Astrocyte (in vitro differentiated cells and primary cell): ENCODE data around the gene STARD13.

Experiments
- EZH2 ChIP-seq: IDR thresholded peaks from 2 replicates; pipeline ENCODE4 v1.6.1; 2012; ENCODE audit warnings: mild to moderate bottlenecking, low read length, inconsistent platforms; ENCODE audit not compliant: insufficient read depth
- TF ChIP-seq, protein P1 (sequence below): IDR thresholded peaks from 2 replicates; pipeline ENCODE4 v1.5.1; 2011; ENCODE audit warnings: low read depth, mild to moderate bottlenecking, inconsistent platforms, low read length, moderate library complexity; ENCODE audit not compliant: insufficient read depth

DNA sequence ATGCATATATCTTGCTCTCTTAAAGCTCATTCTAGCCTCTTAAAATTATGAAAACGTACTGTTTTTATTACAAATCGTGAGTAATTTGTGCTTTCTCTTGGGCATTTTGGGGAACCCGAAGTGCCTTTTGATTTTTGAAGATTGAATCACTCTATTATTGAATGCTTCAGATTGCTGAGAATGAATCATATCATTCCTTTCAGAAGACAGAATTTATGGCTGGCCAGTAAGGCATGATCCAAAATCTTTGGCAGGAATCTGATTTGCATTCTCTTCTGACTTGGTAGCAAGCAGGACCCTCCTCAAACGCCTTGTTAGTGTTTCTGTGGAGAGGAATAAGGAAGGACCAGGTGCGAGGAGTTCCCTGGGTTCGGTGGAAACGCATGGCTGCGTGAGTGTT, 49.5 kb downstream of the STARD13 start:
- TF ChIP-seq, protein P1, sequence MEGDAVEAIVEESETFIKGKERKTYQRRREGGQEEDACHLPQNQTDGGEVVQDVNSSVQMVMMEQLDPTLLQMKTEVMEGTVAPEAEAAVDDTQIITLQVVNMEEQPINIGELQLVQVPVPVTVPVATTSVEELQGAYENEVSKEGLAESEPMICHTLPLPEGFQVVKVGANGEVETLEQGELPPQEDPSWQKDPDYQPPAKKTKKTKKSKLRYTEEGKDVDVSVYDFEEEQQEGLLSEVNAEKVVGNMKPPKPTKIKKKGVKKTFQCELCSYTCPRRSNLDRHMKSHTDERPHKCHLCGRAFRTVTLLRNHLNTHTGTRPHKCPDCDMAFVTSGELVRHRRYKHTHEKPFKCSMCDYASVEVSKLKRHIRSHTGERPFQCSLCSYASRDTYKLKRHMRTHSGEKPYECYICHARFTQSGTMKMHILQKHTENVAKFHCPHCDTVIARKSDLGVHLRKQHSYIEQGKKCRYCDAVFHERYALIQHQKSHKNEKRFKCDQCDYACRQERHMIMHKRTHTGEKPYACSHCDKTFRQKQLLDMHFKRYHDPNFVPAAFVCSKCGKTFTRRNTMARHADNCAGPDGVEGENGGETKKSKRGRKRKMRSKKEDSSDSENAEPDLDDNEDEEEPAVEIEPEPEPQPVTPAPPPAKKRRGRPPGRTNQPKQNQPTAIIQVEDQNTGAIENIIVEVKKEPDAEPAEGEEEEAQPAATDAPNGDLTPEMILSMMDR = no peak
- TF ChIP-seq EZH2 = no peak
